ENCODE measurements around the gene TMEM232. TPM values are rescaled to one million over a fixed set of nuclear protein-coding genes. Genes with fewer than 3 reads are reported as not detected.

Gene TMEM232
- total and polyA plus RNA-seq, 2 experiments from 2014 or later = 1.3 to 1.9 TPM

DNA sequence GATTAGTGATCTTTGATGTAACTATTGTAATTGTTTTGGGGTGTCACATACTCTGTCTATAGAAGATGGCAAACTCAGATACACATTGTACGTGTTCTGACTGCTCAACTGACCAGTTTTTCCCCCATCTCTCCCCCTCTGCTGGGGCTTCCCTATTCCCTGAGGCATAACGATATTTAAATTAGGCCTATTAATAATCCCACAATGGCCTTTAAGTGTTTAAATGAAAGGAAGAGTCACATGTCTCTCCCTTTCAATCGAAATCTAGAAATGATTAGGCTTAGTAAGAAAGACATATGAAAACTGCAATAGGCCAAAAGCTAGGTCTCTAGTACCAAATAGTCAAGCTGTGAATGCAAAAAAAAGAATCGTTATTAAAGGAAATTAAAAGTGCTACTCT is 265.6 kb downstream of the TMEM232 start:
- Histone ChIP-seq H3K4me3 (no peak overlapping the region), H3K79me2 (replicated peaks; ENCODE audit: insufficient read depth) (no peaks in the 10 kb centered on the region), H3K9me2 (ENCODE audit: insufficient read depth) (no peaks in the 10 kb centered on the region), H3K4me1 (ENCODE audit: insufficient read depth) (no peaks in the 10 kb centered on the region), H3K27ac (ENCODE audit: low read depth) (no peak overlapping the region), H4K20me1 (replicated peaks; ENCODE audit: insufficient read depth) (no peaks in the 10 kb centered on the region), H3K27me3 (ENCODE audit: insufficient read depth) (no peaks in the 10 kb centered on the region), H3K4me2 (no peak overlapping the region), H3K36me3 (ENCODE audit: insufficient read depth) (no peaks in the 10 kb centered on the region), H3F3A (replicated peaks; ENCODE audit: low read depth) (no peaks in the 10 kb centered on the region), H2AFZ (no peak overlapping the region)
- no peaks in the 10 kb centered on the region for H3K9me3 Mint-ChIP-seq
- H3K4me1 Mint-ChIP-seq = peaks cover 3% of the 10 kb centered on the region; the same call in 2 of the 3 replicates
- no peaks in the 10 kb centered on the region for H3K27me3 Mint-ChIP-seq (ENCODE audit: insufficient read depth, low read depth, poor library complexity)
- H3K27ac Mint-ChIP-seq = no peak overlapping the region
- ATAC-seq (no peak), DNase-seq (ENCODE audit: low spot score) (no peak)
- no peak overlapping the region for H3K4me3 Mint-ChIP-seq
- TF ChIP-seq EZH2phosphoT487 (IDR thresholded peaks at IDR 0.05; ENCODE audit: unreplicated experiment) (no peak), CREB1 (CRISPR knock-in tag; IDR thresholded peaks at IDR 0.05; ENCODE audit: low read depth) (no peak), STAT1 (IDR thresholded peaks at IDR 0.05; ENCODE audit: unreplicated experiment) (no peak), POLR2AphosphoS5 (IDR thresholded peaks at IDR 0.05; ENCODE audit: low read depth) (no peak), ZNF331 (CRISPR knock-in tag; IDR thresholded peaks at IDR 0.05; ENCODE audit: low read depth) (no peak)
- TF ChIP-seq, protein P1, sequence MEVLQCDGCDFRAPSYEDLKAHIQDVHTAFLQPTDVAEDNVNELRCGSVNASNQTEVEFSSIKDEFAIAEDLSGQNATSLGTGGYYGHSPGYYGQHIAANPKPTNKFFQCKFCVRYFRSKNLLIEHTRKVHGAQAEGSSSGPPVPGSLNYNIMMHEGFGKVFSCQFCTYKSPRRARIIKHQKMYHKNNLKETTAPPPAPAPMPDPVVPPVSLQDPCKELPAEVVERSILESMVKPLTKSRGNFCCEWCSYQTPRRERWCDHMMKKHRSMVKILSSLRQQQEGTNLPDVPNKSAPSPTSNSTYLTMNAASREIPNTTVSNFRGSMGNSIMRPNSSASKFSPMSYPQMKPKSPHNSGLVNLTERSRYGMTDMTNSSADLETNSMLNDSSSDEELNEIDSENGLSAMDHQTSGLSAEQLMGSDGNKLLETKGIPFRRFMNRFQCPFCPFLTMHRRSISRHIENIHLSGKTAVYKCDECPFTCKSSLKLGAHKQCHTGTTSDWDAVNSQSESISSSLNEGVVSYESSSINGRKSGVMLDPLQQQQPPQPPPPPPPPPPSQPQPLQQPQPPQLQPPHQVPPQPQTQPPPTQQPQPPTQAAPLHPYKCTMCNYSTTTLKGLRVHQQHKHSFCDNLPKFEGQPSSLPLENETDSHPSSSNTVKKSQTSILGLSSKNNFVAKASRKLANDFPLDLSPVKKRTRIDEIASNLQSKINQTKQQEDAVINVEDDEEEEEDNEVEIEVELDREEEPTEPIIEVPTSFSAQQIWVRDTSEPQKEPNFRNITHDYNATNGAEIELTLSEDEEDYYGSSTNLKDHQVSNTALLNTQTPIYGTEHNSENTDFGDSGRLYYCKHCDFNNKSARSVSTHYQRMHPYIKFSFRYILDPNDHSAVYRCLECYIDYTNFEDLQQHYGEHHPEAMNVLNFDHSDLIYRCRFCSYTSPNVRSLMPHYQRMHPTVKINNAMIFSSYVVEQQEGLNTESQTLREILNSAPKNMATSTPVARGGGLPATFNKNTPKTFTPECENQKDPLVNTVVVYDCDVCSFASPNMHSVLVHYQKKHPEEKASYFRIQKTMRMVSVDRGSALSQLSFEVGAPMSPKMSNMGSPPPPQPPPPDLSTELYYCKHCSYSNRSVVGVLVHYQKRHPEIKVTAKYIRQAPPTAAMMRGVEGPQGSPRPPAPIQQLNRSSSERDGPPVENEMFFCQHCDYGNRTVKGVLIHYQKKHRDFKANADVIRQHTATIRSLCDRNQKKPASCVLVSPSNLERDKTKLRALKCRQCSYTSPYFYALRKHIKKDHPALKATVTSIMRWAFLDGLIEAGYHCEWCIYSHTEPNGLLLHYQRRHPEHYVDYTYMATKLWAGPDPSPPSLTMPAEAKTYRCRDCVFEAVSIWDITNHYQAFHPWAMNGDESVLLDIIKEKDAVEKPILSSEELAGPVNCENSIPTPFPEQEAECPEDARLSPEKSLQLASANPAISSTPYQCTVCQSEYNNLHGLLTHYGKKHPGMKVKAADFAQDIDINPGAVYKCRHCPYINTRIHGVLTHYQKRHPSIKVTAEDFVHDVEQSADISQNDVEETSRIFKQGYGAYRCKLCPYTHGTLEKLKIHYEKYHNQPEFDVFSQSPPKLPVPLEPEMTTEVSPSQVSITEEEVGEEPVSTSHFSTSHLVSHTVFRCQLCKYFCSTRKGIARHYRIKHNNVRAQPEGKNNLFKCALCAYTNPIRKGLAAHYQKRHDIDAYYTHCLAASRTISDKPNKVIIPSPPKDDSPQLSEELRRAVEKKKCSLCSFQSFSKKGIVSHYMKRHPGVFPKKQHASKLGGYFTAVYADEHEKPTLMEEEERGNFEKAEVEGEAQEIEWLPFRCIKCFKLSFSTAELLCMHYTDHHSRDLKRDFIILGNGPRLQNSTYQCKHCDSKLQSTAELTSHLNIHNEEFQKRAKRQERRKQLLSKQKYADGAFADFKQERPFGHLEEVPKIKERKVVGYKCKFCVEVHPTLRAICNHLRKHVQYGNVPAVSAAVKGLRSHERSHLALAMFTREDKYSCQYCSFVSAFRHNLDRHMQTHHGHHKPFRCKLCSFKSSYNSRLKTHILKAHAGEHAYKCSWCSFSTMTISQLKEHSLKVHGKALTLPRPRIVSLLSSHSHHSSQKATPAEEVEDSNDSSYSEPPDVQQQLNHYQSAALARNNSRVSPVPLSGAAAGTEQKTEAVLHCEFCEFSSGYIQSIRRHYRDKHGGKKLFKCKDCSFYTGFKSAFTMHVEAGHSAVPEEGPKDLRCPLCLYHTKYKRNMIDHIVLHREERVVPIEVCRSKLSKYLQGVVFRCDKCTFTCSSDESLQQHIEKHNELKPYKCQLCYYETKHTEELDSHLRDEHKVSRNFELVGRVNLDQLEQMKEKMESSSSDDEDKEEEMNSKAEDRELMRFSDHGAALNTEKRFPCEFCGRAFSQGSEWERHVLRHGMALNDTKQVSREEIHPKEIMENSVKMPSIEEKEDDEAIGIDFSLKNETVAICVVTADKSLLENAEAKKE (CRISPR knock-in tag; IDR thresholded peaks at IDR 0.05) = no peak
- no peaks in the 10 kb centered on the region for H3K36me3 Mint-ChIP-seq (ENCODE audit: low read depth)

DNA sequence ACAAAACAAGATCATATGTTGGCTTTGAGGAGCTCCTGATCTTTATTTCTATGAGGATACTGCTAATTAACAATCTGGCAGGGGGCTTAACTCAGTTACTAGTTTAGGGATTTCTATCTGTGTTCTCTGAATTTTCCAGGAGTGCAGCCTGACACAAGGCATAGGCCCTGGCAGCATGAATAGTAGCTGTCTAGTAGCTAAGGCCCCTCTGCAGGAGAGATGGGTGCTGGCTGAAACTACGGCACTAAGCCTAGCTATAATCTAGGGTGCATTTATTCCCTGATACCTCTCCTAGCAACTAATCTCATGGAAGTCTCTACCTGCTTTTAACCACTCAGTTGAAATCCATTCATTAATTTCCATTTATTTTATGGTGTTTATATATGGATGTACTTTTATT is 268.2 kb downstream of the TMEM232 start:
- H3K4me3 Mint-ChIP-seq = no peak overlapping the region
- H3K4me2 ChIP-seq = no peak overlapping the region
- H3K27ac Mint-ChIP-seq = no peak overlapping the region
- peaks cover 3% of the 10 kb centered on the region; the same call in 2 of the 3 replicates for H3K4me1 Mint-ChIP-seq
- H3K9me2 ChIP-seq (ENCODE audit: insufficient read depth) = no peaks in the 10 kb centered on the region
- no peaks in the 10 kb centered on the region for H3K79me2 ChIP-seq (replicated peaks; ENCODE audit: insufficient read depth)
- no peaks in the 10 kb centered on the region for H3K36me3 ChIP-seq (ENCODE audit: insufficient read depth)
- H3K27ac ChIP-seq (ENCODE audit: low read depth) = no peak overlapping the region
- ATAC-seq (peak; percentile 55; the same call in 2 of the 3 replicates), DNase-seq (ENCODE audit: low spot score) (no peak)
- no peaks in the 10 kb centered on the region for H3F3A ChIP-seq (replicated peaks; ENCODE audit: low read depth)
- H3K36me3 Mint-ChIP-seq (ENCODE audit: low read depth) = no peaks in the 10 kb centered on the region
- no peaks in the 10 kb centered on the region for H4K20me1 ChIP-seq (replicated peaks; ENCODE audit: insufficient read depth)
- H3K27me3 Mint-ChIP-seq (ENCODE audit: insufficient read depth, low read depth, poor library complexity) = no peaks in the 10 kb centered on the region
- H3K9me3 Mint-ChIP-seq = no peaks in the 10 kb centered on the region
- no peaks in the 10 kb centered on the region for H3K4me1 ChIP-seq (ENCODE audit: insufficient read depth)
- no peak overlapping the region for H3K4me3 ChIP-seq
- no peaks in the 10 kb centered on the region for H3K27me3 ChIP-seq (ENCODE audit: insufficient read depth)
- peak overlapping the region; percentile 9; the same call in 1 of the 2 replicates for H2AFZ ChIP-seq
- TF ChIP-seq, protein P2, sequence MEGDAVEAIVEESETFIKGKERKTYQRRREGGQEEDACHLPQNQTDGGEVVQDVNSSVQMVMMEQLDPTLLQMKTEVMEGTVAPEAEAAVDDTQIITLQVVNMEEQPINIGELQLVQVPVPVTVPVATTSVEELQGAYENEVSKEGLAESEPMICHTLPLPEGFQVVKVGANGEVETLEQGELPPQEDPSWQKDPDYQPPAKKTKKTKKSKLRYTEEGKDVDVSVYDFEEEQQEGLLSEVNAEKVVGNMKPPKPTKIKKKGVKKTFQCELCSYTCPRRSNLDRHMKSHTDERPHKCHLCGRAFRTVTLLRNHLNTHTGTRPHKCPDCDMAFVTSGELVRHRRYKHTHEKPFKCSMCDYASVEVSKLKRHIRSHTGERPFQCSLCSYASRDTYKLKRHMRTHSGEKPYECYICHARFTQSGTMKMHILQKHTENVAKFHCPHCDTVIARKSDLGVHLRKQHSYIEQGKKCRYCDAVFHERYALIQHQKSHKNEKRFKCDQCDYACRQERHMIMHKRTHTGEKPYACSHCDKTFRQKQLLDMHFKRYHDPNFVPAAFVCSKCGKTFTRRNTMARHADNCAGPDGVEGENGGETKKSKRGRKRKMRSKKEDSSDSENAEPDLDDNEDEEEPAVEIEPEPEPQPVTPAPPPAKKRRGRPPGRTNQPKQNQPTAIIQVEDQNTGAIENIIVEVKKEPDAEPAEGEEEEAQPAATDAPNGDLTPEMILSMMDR (conservative IDR thresholded peaks at IDR 0.05; ENCODE audit: low read depth in 2 of 2) = no peak
- TF ChIP-seq ZNF114 (CRISPR knock-in tag; IDR thresholded peaks at IDR 0.05) (no peak), CREB1 (CRISPR knock-in tag; IDR thresholded peaks at IDR 0.05; ENCODE audit: low read depth) (no peak)
- TF ChIP-seq, protein P3, sequence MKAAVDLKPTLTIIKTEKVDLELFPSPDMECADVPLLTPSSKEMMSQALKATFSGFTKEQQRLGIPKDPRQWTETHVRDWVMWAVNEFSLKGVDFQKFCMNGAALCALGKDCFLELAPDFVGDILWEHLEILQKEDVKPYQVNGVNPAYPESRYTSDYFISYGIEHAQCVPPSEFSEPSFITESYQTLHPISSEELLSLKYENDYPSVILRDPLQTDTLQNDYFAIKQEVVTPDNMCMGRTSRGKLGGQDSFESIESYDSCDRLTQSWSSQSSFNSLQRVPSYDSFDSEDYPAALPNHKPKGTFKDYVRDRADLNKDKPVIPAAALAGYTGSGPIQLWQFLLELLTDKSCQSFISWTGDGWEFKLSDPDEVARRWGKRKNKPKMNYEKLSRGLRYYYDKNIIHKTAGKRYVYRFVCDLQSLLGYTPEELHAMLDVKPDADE (IDR thresholded peaks at IDR 0.05) = no peak
- TF ChIP-seq, protein P4, sequence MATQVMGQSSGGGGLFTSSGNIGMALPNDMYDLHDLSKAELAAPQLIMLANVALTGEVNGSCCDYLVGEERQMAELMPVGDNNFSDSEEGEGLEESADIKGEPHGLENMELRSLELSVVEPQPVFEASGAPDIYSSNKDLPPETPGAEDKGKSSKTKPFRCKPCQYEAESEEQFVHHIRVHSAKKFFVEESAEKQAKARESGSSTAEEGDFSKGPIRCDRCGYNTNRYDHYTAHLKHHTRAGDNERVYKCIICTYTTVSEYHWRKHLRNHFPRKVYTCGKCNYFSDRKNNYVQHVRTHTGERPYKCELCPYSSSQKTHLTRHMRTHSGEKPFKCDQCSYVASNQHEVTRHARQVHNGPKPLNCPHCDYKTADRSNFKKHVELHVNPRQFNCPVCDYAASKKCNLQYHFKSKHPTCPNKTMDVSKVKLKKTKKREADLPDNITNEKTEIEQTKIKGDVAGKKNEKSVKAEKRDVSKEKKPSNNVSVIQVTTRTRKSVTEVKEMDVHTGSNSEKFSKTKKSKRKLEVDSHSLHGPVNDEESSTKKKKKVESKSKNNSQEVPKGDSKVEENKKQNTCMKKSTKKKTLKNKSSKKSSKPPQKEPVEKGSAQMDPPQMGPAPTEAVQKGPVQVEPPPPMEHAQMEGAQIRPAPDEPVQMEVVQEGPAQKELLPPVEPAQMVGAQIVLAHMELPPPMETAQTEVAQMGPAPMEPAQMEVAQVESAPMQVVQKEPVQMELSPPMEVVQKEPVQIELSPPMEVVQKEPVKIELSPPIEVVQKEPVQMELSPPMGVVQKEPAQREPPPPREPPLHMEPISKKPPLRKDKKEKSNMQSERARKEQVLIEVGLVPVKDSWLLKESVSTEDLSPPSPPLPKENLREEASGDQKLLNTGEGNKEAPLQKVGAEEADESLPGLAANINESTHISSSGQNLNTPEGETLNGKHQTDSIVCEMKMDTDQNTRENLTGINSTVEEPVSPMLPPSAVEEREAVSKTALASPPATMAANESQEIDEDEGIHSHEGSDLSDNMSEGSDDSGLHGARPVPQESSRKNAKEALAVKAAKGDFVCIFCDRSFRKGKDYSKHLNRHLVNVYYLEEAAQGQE (IDR thresholded peaks at IDR 0.05; ENCODE audit: unreplicated experiment) = no peak
